ENCODE data around the gene NFAM1.

NFAM1 gene

DNA sequence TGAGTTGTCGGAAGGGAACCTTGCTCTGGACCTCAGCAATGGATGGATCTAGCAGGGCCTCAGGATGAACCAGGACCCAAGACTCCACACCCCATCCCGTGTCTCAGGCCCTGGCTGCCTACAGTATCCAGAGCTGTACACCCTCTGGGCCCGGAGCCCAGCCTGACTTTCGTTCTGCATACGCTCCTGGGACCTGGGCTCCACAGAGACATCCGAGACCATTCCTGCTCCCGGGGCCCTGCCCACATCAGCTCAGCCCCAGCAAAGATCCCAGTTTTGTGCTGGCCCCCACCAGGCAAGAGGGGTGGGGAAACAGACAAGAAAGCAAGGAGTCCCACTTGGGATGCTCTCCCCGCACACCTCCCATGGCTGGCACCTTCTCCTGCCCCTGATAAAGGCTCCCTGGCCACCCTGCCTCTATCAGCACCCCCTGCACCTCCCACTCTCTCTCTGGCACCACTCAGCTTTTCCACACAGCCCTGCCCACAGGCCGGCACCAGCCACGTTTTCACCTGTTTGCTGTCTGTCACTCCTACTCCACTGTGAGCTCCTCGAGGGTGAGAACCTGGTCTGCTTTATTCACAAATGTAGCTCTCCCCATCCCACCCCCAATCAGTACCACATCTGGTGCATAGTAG lies 97.2 kb downstream of the NFAM1 start:
- Histone ChIP-seq H3K36me3 (ENCODE audit: control insufficient read depth in 2 of 2, insufficient read depth in 1 of 2, low read length in 2 of 2) (no peaks in the 10 kb centered on the region), H3K27ac (ENCODE audit: extremely low read depth, low read depth, low read length) (no peak overlapping the region), H3K9me3 (ENCODE audit: control insufficient read depth, insufficient read depth, low read depth, low read length) (no peaks in the 10 kb centered on the region), H3K4me3 (ENCODE audit: low read depth, low read length) (no peak overlapping the region), H3K4me1 (ENCODE audit: control insufficient read depth, insufficient read depth, low read length) (no peaks in the 10 kb centered on the region)
- ChIA-PET CTCF (no interaction called here), POLR2A (no interaction called here)
- TF ChIP-seq ZNF16 (tag by site-specific recombination; IDR thresholded peaks at IDR 0.05; ENCODE audit: low read depth) (peak; percentile 58; the same call in 1 of the 2 replicates), ZBTB20 (tag by site-specific recombination; IDR thresholded peaks at IDR 0.05) (peak; percentile 74), ZFHX2 (tag by site-specific recombination; conservative IDR thresholded peaks at IDR 0.05) (peak; percentile 74), ZNF600 (tag by site-specific recombination; IDR thresholded peaks at IDR 0.05) (0 out of 2 replicates have a peak, but pooled peaks have one; percentile 17), ZNF23 (tag by site-specific recombination; IDR thresholded peaks at IDR 0.05; ENCODE audit: borderline replicate concordance) (no peak), EGR2 (tag by site-specific recombination; IDR thresholded peaks at IDR 0.05; ENCODE audit: low read depth) (peak; percentile 74; the same call in 1 of the 2 replicates), ZNF639 (tag by site-specific recombination; IDR thresholded peaks at IDR 0.05) (no peak)
- TF ChIP-seq, protein P1, sequence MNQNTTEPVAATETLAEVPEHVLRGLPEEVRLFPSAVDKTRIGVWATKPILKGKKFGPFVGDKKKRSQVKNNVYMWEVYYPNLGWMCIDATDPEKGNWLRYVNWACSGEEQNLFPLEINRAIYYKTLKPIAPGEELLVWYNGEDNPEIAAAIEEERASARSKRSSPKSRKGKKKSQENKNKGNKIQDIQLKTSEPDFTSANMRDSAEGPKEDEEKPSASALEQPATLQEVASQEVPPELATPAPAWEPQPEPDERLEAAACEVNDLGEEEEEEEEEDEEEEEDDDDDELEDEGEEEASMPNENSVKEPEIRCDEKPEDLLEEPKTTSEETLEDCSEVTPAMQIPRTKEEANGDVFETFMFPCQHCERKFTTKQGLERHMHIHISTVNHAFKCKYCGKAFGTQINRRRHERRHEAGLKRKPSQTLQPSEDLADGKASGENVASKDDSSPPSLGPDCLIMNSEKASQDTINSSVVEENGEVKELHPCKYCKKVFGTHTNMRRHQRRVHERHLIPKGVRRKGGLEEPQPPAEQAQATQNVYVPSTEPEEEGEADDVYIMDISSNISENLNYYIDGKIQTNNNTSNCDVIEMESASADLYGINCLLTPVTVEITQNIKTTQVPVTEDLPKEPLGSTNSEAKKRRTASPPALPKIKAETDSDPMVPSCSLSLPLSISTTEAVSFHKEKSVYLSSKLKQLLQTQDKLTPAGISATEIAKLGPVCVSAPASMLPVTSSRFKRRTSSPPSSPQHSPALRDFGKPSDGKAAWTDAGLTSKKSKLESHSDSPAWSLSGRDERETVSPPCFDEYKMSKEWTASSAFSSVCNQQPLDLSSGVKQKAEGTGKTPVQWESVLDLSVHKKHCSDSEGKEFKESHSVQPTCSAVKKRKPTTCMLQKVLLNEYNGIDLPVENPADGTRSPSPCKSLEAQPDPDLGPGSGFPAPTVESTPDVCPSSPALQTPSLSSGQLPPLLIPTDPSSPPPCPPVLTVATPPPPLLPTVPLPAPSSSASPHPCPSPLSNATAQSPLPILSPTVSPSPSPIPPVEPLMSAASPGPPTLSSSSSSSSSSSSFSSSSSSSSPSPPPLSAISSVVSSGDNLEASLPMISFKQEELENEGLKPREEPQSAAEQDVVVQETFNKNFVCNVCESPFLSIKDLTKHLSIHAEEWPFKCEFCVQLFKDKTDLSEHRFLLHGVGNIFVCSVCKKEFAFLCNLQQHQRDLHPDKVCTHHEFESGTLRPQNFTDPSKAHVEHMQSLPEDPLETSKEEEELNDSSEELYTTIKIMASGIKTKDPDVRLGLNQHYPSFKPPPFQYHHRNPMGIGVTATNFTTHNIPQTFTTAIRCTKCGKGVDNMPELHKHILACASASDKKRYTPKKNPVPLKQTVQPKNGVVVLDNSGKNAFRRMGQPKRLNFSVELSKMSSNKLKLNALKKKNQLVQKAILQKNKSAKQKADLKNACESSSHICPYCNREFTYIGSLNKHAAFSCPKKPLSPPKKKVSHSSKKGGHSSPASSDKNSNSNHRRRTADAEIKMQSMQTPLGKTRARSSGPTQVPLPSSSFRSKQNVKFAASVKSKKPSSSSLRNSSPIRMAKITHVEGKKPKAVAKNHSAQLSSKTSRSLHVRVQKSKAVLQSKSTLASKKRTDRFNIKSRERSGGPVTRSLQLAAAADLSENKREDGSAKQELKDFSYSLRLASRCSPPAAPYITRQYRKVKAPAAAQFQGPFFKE (tag by site-specific recombination; IDR thresholded peaks at IDR 0.05; ENCODE audit: borderline replicate concordance): no peak

- no peak overlapping the region for H3K27ac ChIP-seq (ENCODE audit: extremely low read depth, low read depth, low read length)
- H3K9me3 ChIP-seq (ENCODE audit: control insufficient read depth, insufficient read depth, low read depth, low read length): no peaks in the 10 kb centered on the region
- H3K36me3 ChIP-seq (ENCODE audit: control insufficient read depth in 2 of 2, insufficient read depth in 1 of 2, low read length in 2 of 2): no peaks in the 10 kb centered on the region
- ChIA-PET CTCF (interaction anchor here (0.6 kb wide), 1 partner anchor 188 kb away, joined by 3 read pairs; no protein-coding TSS in a partner anchor), POLR2A (no interaction called here)
- no peaks in the 10 kb centered on the region for H3K4me1 ChIP-seq (ENCODE audit: control insufficient read depth, insufficient read depth, low read length)
- H3K4me3 ChIP-seq (ENCODE audit: low read depth, low read length): no peak overlapping the region
- TF ChIP-seq HOXA7 (CRISPR knock-in tag; IDR thresholded peaks at IDR 0.05; ENCODE audit: borderline replicate concordance) (no peak), ZNF146 (tag by site-specific recombination; IDR thresholded peaks at IDR 0.05) (no peak), ZNF501 (tag by site-specific recombination; IDR thresholded peaks at IDR 0.05) (no peak), ZNF707 (tag by site-specific recombination; IDR thresholded peaks at IDR 0.05) (no peak), ZNF571 (tag by site-specific recombination; IDR thresholded peaks at IDR 0.05) (no peak), ZNF596 (tag by site-specific recombination; IDR thresholded peaks at IDR 0.05) (no peak), ATF2 (tag by site-specific recombination; IDR thresholded peaks at IDR 0.05; ENCODE audit: low read depth) (no peak), HOXC10 (CRISPR knock-in tag; IDR thresholded peaks at IDR 0.05) (no peak), KLF7 (tag by site-specific recombination; IDR thresholded peaks at IDR 0.05; ENCODE audit: borderline replicate concordance) (no peak), ZNF221 (tag by site-specific recombination; IDR thresholded peaks at IDR 0.05; ENCODE audit: borderline replicate concordance) (no peak)
- TF ChIP-seq, protein P2, sequence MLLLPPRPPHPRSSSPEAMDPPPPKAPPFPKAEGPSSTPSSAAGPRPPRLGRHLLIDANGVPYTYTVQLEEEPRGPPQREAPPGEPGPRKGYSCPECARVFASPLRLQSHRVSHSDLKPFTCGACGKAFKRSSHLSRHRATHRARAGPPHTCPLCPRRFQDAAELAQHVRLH (tag by site-specific recombination; IDR thresholded peaks at IDR 0.05): no peak
- TF ChIP-seq, protein P1 (tag by site-specific recombination; IDR thresholded peaks at IDR 0.05; ENCODE audit: borderline replicate concordance): no peak
Measured at GRCh38 chr22:42333544-42333943, 98.7 kb downstream of the NFAM1 start.

Measured in HEK293 (cell line).